Natural killer cell (primary cell): Measurements from ENCODE around the gene TMC5. TPM values are rescaled to one million over a fixed set of nuclear protein-coding genes. Genes with fewer than 3 reads are reported as not detected.

Experiments used
- ATAC-seq, 3 donors: fragments of 150-1000 bp in 2 of 3; fragments of 200-7000 bp in 1 of 3; cut with Tn5 transposase; 1 replicate in 1 of 3; 2 replicates in 2 of 3; pipeline ENCODE4 v1.10.0; 2021; ENCODE audit warnings: mild to moderate bottlenecking in 2 of 3, moderate library complexity in 2 of 3
- DNase-seq, 2 donors: peaks; one replicate each; pipeline versions ENCODE4 v3.0.0 to v3.0.0-alpha.2; 2013 to 2021; ENCODE audit warnings: mixed read lengths in 1 of 2
- H3K27ac ChIP-seq: one replicate; pipeline ENCODE4 v1.5.1; 2013; ENCODE audit warnings: mild to moderate bottlenecking, low read length
- H3K27me3 ChIP-seq: one replicate; pipeline ENCODE4 v1.6.1; 2013; ENCODE audit warnings: low read length; ENCODE audit not compliant: control insufficient read depth, insufficient read depth
- H3K36me3 ChIP-seq: one replicate; pipeline ENCODE4 v1.6.1; 2013; ENCODE audit warnings: low read length; ENCODE audit not compliant: control insufficient read depth, insufficient read depth
- H3K4me1 ChIP-seq: one replicate; pipeline ENCODE4 v1.6.1; 2013; ENCODE audit warnings: low read length; ENCODE audit not compliant: control insufficient read depth, insufficient read depth
- H3K4me3 ChIP-seq: one replicate; pipeline ENCODE4 v1.5.1; 2013; ENCODE audit warnings: low read length
- H3K9me3 ChIP-seq: one replicate; pipeline ENCODE4 v1.6.1; 2013; ENCODE audit warnings: low read length; ENCODE audit not compliant: control insufficient read depth, insufficient read depth
- H3K27ac Mint-ChIP-seq, 2 donors: one replicate each; pipeline ENCODE4 v1.8.0; 2022; ENCODE audit warnings: mild to moderate bottlenecking in 2 of 2, mixed read lengths in 2 of 2, moderate library complexity in 1 of 2
- H3K27me3 Mint-ChIP-seq, 2 donors: one replicate each; pipeline ENCODE4 v1.8.0; 2022; ENCODE audit warnings: low read depth in 2 of 2, mixed read lengths in 2 of 2
- H3K36me3 Mint-ChIP-seq: one replicate; pipeline ENCODE4 v1.8.0; 2022; ENCODE audit warnings: mixed read lengths
- H3K4me1 Mint-ChIP-seq, 2 donors: one replicate each; pipeline ENCODE4 v1.8.0; 2022; ENCODE audit warnings: mixed read lengths in 2 of 2
- H3K4me3 Mint-ChIP-seq: one replicate; pipeline ENCODE4 v1.8.0; 2022; ENCODE audit warnings: mild to moderate bottlenecking, moderate library complexity, mixed read lengths
- H3K9me3 Mint-ChIP-seq, 2 donors: one replicate each; pipeline ENCODE4 v1.8.0; 2022; ENCODE audit warnings: mixed read lengths in 2 of 2
- CTCF ChIP-seq: fragments of 200-600 bp; IDR thresholded peaks from one replicate; pipeline ENCODE4 v1.8.0; 2022; ENCODE audit warnings: antibody characterized with exemption
- WGBS: methylation state at CpG from one replicate; pipeline ENCODE4 v1.1.7; 2013; ENCODE audit warnings: missing lambda C conversion rate; ENCODE audit not compliant: insufficient coverage; 5-methylcytosine and 5-hydroxymethylcytosine counted together
- intact Hi-C: fragments of 100-400 bp; cut with micrococcal nuclease; formaldehyde crosslinking; loops from one replicate; pipeline ENCODE4 v1.14.2; 2022
- total RNA-seq, 4 donors: library from RNA; stranded (reverse); fragments of 120-200 nt in 1 of 4; gene quantifications; one replicate each; pipeline versions ENCODE4 v1.2.3 to v1.2.4, GENCODE V29; 2013 to 2022

The TMC5 gene
- total RNA-seq, 3 donors from 2014 or later (not counting 1 experiment from before 2014, with no cell fraction given), result not detected

GRCh38 chr16:19382084-19382801 lies 35.4 kb upstream of the TMC5 start:
- TF ChIP-seq CTCF, result no peak
- 46% methylated on average over 2 of the region's 2 CpGs for WGBS

GRCh38 chr16:19382887-19383816 lies 34.5 kb upstream of the TMC5 start:
- Mint-ChIP-seq H3K27me3 (peaks cover 21 to 38% of the 10 kb centered on the region in 2 donors), H3K4me1 (peaks cover 0 to 12% of the 10 kb centered on the region in 2 donors), H3K27ac (no peak overlapping the region), H3K36me3 (no peaks in the 10 kb centered on the region), H3K9me3 (no peaks in the 10 kb centered on the region), H3K4me3 (no peak overlapping the region)
- Histone ChIP-seq H3K27me3 (no peaks in the 10 kb centered on the region), H3K4me1 (peaks cover 48% of the 10 kb centered on the region), H3K9me3 (no peaks in the 10 kb centered on the region), H3K36me3 (no peaks in the 10 kb centered on the region), H3K4me3 (no peak overlapping the region), H3K27ac (no peak overlapping the region)
- intact Hi-C loops, result no loop called here
- no peak for TF ChIP-seq CTCF
- DNase-seq (no peak), ATAC-seq (no peak)
- 28% methylated on average over 17 of the region's 20 CpGs for WGBS

More at GRCh38 chr16:19382084-19382801, 35.4 kb upstream of the TMC5 start:
- ATAC-seq (no peak), DNase-seq (no peak)
- H3K4me3 ChIP-seq, result no peak overlapping the region
- H3K27ac Mint-ChIP-seq, result no peak overlapping the region
- peaks cover 0 to 12% of the 10 kb centered on the region in 2 donors for H3K4me1 Mint-ChIP-seq
- H3K4me3 Mint-ChIP-seq, result no peak overlapping the region
- H3K27me3 Mint-ChIP-seq, result peaks cover 21 to 38% of the 10 kb centered on the region in 2 donors
- H3K27me3 ChIP-seq, result no peaks in the 10 kb centered on the region
- no peaks in the 10 kb centered on the region for H3K9me3 Mint-ChIP-seq
- intact Hi-C loops, result no loop called here
- peaks cover 48% of the 10 kb centered on the region for H3K4me1 ChIP-seq
- H3K36me3 Mint-ChIP-seq, result no peaks in the 10 kb centered on the region
- H3K36me3 ChIP-seq, result no peaks in the 10 kb centered on the region
- no peak overlapping the region for H3K27ac ChIP-seq
- no peaks in the 10 kb centered on the region for H3K9me3 ChIP-seq

GRCh38 chr16:19384656-19385055 lies 33.0 kb upstream of the TMC5 start:
- TF ChIP-seq CTCF, result no peak
- no peak overlapping the region for H3K27ac Mint-ChIP-seq
- DNase-seq, result no peak
- H3K27me3 ChIP-seq, result no peaks in the 10 kb centered on the region
- H3K4me1 Mint-ChIP-seq, result peaks cover 0 to 12% of the 10 kb centered on the region in 2 donors
- no peak overlapping the region for H3K27ac ChIP-seq
- no peaks in the 10 kb centered on the region for H3K9me3 ChIP-seq
- ATAC-seq, result no peak
- H3K36me3 ChIP-seq, result no peaks in the 10 kb centered on the region
- no peak overlapping the region for H3K4me3 Mint-ChIP-seq
- no peaks in the 10 kb centered on the region for H3K36me3 Mint-ChIP-seq
- intact Hi-C loops, result no loop called here
- H3K4me1 ChIP-seq, result peaks cover 44% of the 10 kb centered on the region
- H3K27me3 Mint-ChIP-seq, result peaks cover 26 to 46% of the 10 kb centered on the region in 2 donors
- 59% methylated on average over 2 of the region's 2 CpGs for WGBS
- H3K9me3 Mint-ChIP-seq, result no peaks in the 10 kb centered on the region
- H3K4me3 ChIP-seq, result no peak overlapping the region
